Measurements from ENCODE around the gene SDHC.
"Not testable (repeated sequence)": the region's sequence is repeated elsewhere in the genome, so short reads cannot be mapped to it uniquely, and the experiment has no call there.

The SDHC gene

GRCh38 chr1:161404051-161404597, 89.9 kb downstream of the SDHC start:
- DNase-seq (ENCODE audit: low read depth in 2 of 2) = no peak
- no peak overlapping the region for H3K4me3 ChIP-seq (replicated peaks in 1 of 2; ENCODE audit: low read depth in 2 of 2, low read length in 2 of 2)
- TF ChIP-seq, protein P1, sequence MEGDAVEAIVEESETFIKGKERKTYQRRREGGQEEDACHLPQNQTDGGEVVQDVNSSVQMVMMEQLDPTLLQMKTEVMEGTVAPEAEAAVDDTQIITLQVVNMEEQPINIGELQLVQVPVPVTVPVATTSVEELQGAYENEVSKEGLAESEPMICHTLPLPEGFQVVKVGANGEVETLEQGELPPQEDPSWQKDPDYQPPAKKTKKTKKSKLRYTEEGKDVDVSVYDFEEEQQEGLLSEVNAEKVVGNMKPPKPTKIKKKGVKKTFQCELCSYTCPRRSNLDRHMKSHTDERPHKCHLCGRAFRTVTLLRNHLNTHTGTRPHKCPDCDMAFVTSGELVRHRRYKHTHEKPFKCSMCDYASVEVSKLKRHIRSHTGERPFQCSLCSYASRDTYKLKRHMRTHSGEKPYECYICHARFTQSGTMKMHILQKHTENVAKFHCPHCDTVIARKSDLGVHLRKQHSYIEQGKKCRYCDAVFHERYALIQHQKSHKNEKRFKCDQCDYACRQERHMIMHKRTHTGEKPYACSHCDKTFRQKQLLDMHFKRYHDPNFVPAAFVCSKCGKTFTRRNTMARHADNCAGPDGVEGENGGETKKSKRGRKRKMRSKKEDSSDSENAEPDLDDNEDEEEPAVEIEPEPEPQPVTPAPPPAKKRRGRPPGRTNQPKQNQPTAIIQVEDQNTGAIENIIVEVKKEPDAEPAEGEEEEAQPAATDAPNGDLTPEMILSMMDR (IDR thresholded peaks at IDR 0.05; ENCODE audit: low read depth, low read length) = no peak

GRCh38 chr1:161406551-161406950, 92.4 kb downstream of the SDHC start:
- H3K4me3 ChIP-seq (replicated peaks in 1 of 2; ENCODE audit: low read depth in 2 of 2, low read length in 2 of 2); DNase-seq (ENCODE audit: low read depth in 2 of 2): not testable (repeated sequence)

- TF ChIP-seq, protein P1 (IDR thresholded peaks at IDR 0.05; ENCODE audit: low read depth, low read length) = no peak
- no peak for DNase-seq (ENCODE audit: low read depth in 2 of 2)
- no peak overlapping the region for H3K4me3 ChIP-seq (replicated peaks in 1 of 2; ENCODE audit: low read depth in 2 of 2, low read length in 2 of 2)
These were observed 93.3 kb downstream of the SDHC start for GRCh38 chr1:161407451-161407985.

DNA sequence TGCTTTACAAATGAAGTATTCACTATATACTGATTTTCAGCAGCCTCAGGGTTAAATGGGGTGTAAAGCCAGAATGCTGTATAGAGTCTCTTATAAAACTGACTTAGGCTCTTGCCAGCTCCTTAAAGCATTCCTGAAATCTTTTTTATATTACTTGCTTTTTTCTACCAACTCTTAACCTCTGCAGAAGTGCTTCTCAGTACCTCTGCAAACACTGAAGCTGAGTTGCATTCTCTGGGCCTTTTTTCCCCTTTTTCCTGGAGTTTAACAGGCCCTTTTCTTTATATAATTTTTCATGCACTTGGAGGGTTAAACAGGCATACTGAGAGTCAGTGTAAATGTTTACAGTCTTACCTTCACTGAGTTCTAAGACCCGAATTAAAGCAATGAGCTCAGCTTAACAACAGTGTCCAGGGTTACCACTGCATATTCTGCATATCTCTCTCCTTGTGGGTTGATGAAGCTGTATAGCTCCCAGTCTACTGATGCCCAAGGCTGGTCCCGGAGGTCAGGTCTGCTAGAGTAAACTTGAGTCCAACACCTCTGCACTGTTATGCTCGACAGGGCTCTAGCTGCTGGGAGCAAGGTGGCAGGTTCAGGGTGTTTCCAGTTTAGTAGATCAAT, 94.4 kb downstream of the SDHC start:
- H3K4me3 ChIP-seq (replicated peaks in 1 of 2; ENCODE audit: low read depth in 2 of 2, low read length in 2 of 2) = no peak overlapping the region
- TF ChIP-seq, protein P1 (IDR thresholded peaks at IDR 0.05; ENCODE audit: low read depth, low read length) = no peak
- DNase-seq (ENCODE audit: low read depth in 2 of 2) = no peak

- H3K4me3 ChIP-seq (replicated peaks in 1 of 2; ENCODE audit: low read depth in 2 of 2, low read length in 2 of 2); DNase-seq (ENCODE audit: low read depth in 2 of 2): not testable (repeated sequence)
These were observed 95.9 kb downstream of the SDHC start for GRCh38 chr1:161409848-161410635.

- H3K4me3 ChIP-seq (replicated peaks in 1 of 2; ENCODE audit: low read depth in 2 of 2, low read length in 2 of 2); DNase-seq (ENCODE audit: low read depth in 2 of 2): not testable (repeated sequence)
These were observed 96.4 kb downstream of the SDHC start for GRCh38 chr1:161410636-161410970.

Data from cardiac fibroblast (primary cell).